Subcutaneous preadipocyte (primary cell): ENCODE data around the gene LIX1L. TPM values are rescaled to one million over a fixed set of nuclear protein-coding genes. Genes with fewer than 3 reads are reported as not detected.

Source experiments
- total RNA-seq: library from RNA; depleted of rRNA; stranded (reverse); fragments of >200 nt; gene quantifications from 2 replicates; pipeline ENCODE4 v1.2.3, GENCODE V29; 2012

LIX1L gene
- total RNA-seq = 29.4 and 36.6 TPM in 2 replicates

DNA sequence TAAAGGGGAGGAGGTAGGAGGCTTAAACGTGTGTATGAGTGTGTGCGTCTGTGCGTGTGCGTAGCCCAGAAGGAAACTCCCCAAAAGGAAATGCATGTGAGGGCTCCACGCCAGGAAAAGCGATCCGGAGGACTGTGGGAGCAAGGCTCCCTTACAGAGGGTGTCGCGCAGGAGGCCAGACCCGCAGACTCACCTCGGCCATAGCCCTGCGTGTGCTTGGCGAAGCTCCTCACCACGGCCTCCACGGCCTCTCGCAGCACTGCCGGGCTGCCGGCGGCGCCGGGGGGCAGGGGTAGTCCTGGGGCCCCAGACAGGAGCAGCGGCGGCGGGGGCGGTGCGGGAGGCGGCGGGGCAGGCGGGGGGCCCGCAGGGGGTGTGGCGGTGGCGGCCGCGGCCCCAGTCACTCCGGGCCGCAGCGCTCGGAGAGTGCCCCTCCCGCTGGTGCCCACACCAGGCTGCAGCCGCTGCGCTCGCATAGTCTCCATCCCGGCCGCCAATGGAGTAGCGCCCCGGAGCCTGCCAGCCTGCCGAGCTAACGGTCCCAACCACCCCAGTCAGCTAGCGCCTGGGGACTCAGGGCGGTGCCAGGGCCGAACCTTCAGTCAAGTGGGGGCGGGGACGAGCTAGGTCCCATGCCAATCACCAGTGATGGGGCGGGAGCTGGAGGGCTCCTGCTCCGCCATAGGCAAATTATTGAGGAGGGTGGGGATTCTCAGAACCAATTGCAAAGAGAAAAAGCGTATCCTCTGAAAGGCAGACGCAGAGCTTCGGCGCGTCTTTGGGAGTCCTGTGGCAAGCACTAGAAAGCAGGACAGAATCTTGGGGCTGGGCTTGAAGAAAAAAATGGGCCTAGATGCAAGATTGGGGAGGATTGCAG is at the start of gene LIX1L:
Gene LIX1L (minus strand): TSS at position 575 of the 877 bp plus-strand sequence. CDS start 90 bp downstream, at position 485.

DNA sequence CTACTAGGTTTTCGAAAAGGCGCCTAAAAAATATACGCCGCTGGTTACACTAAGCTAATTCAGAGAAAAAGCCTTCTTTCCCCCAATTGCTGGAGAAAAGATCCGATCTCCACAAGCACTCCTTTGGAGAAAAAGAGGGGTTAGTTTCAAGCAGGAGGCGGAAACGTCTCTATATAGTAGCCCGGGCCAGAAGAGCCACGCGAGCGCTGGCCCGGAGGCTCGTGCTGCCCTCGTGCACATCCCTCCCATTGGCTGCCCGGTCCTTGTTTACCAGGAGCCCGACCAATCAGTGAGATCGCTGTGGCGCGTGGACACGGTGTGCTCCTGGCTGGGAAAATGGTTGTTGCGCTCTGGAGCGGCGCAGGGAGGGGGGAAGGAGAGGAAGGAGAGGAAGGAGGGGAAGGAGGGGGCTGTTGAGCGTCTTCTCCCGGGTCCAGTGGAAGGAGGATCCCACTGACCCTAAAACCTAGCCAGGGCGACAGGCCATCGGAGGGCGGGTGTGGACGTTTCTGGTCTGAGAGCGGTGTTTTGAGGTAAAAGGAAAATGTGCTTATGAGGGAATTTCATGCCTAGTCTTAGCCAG is 38.7 kb upstream of the LIX1L start, which contains the start of gene TXNIP:
Gene TXNIP (minus strand): TSS at position 147 of the 583 bp plus-strand sequence. CDS start 313 bp downstream, outside the sequence.

DNA sequence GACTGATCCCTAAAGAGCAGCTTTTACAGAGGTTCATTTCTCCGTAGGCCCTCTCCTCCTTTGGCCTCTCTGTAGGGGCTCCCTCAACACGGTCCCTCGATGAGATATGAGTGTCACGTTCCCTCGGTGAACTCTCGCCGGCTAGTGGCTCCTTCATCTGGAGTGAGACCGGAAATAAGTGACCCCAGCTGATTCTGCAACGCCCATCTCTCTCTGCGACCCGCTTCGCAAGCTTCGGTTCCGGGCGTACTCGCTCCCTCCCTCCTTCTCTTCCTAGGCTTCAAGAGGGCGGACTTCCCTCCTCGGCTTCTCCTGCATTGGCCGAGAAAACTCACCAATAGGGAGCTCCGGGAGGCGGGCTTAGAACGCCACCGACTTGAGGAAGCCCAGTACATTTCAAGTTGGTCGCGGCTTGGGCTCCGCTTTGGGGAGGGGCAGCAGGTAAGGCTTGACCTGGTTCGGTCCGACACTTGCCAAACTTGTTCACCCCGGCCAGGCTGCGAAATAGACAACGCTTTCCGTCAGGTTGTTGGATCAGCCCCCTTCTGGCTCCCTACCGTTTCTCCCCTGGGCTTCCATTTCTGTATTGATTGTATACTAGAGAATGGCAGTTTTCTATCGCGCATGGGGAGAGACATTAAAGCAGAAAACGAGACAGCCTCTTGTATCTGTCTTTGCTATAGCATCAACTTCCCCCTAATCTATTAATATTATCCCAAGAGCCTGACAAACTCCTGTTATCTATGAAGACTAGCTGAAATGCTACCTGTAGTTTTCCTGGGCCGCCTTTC is 6.7 kb upstream of the LIX1L start, which contains the start of the genes ANKRD34A and POLR3GL:
Gene ANKRD34A (minus strand): TSS at position 248 of the 791 bp plus-strand sequence. CDS start 2,816 bp downstream, outside the sequence.
Gene POLR3GL (plus strand): TSS at position 363 of the 791 bp plus-strand sequence. CDS start 10,176 bp downstream, outside the sequence.

DNA sequence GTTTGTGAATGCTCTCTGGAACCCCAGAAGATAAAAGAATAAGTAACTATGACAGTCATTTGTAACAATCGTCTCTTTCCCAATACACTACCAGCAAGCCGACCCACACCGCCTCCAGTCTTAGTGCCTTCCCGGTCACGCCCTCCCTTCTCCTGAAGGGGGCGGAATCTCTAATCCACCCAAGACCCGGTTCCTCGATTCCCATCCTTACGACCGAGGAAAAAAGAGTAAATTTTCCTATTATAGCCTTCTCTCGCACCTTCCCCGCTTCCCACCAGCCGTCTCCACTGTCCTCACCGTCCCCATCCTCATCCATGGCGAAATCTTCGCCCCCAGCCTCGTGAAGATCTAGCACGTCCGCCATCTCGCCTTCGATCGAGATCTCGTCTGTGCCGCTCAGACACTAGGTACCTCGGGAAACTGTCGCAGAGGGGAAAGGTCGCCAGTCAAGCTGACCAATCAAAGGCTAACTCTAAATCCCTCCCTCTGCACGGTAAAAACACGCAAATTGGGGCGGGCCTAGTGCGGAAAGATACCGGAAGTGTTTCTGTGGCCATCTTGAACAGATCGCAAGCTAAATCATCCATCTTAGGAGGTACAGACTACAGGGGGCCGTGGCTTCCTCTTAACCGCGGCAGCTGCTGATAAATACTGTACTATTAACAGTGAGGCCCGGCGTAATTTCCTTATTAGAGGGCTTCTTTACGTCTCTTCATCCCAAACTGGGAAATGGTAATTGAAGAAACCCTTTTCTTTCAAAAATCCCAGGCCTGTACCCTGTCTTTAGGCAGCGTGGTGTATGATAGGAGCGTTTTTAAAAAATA is 30.5 kb downstream of the LIX1L start, which contains the start of gene RBM8A:
Gene RBM8A (minus strand): TSS at position 422 of the 824 bp plus-strand sequence. CDS start 58 bp downstream, at position 364.

DNA sequence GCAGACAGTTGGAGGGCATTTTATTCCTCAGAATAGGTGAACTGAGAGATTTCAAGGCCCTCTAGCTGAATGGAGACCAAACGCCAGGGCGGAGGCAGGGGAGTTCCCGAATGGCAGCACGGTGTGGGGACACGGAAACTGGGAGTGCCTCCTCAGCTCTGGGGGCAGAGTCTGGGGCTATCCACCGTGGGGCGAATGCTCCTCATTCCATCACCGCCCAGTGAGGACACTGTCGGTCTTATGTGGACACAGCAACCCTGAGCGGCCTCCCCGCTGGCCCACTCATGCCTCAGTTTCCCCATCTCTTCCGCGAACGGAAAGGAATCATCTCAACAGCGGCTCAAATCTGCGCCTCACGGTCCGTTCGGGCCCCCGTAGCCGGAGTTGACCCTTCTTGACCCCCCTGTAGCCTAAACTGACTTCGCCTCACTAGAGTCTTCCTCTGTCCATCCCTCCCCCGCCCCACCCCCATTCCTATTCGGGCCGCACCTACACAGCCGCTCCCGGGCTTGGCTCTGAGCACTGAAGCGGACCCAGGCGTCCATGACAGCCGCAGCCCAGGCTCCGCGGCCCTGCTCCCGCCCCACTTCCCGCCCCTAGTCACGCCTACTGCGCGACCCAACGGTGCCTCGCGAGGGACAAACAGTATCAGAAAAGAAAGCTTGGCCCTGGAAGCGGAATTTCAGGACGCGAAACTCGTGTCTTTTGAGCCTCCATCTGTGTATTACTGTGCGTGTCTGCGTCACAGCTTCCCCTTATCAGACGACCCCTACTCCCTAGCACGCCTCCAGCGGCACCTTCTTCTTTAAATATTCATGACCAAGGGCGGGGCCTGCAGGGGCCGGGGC is 39.4 kb downstream of the LIX1L start, which contains the start of gene PEX11B:
Gene PEX11B (minus strand): TSS at position 574 of the 848 bp plus-strand sequence. CDS start 29 bp downstream, at position 545.

DNA sequence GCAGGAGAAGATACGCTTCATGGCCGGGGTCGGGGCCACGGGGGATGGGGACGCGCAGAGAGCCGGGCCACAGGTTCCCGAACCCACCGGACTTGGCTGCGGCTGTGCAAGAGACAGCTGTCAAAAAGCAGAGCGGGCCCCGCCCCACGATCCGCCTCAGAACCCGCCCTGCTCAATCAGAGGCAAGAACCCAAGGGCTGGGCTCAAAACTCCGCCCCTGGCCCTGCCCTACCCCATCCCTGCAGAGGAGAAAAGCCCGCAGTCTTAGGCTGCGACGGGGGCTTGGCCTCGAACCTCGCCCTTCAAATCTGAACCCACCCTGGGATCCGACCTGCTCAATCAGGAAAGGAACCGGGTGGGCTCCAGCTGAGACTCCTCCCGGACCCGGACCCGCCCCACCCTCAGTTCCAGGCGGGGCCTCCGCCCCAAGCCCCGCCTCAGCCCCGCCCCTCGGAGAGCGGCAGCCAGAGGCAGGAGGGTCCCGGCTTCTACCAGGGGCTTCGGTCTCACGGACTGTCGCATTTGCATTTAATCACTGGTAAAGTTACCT is 72.0 kb downstream of the LIX1L start, which contains the start of gene ANKRD35:
Gene ANKRD35 (minus strand): TSS at position 129 of the 550 bp plus-strand sequence. CDS start 108 bp downstream, at position 21.

Other genes starting within 250 kb of the LIX1L start
- not detected in 2 replicates for gene CD160, start 238.5 kb downstream of the LIX1L start, total RNA-seq
- gene RNF115, start 133.9 kb downstream of the LIX1L start, total RNA-seq = 13.6 and 19.7 TPM in 2 replicates
- 47.9 and 51.8 TPM in 2 replicates for gene POLR3C, start 133.8 kb downstream of the LIX1L start, total RNA-seq
- gene NUDT17, start 112.4 kb downstream of the LIX1L start, total RNA-seq = 1.1 and 1.2 TPM in 2 replicates
- 19.8 and 21.3 TPM in 2 replicates for gene PIAS3, start 98.9 kb downstream of the LIX1L start, total RNA-seq
- gene ANKRD35, start 72.2 kb downstream of the LIX1L start, total RNA-seq = 2.9 and 5.3 TPM in 2 replicates
- 34.9 and 96.2 TPM in 2 replicates for gene ITGA10, start 48.0 kb downstream of the LIX1L start, total RNA-seq
- 18.4 and 24.3 TPM in 2 replicates for gene PEX11B, start 39.3 kb downstream of the LIX1L start, total RNA-seq
- gene RBM8A, start 30.5 kb downstream of the LIX1L start, total RNA-seq = 59.4 and 71.3 TPM in 2 replicates
- gene ANKRD34A, start 6.6 kb upstream of the LIX1L start, total RNA-seq = 1.1 and 2.0 TPM in 2 replicates
- gene POLR3GL, start 6.7 kb upstream of the LIX1L start, total RNA-seq = 10.0 and 12.1 TPM in 2 replicates
- 78.2 and 237 TPM in 2 replicates for gene TXNIP, start 38.6 kb upstream of the LIX1L start, total RNA-seq
- gene HJV, start 63.7 kb upstream of the LIX1L start, total RNA-seq = not detected in 2 replicates
- 1.5 and 4.3 TPM in 2 replicates for gene NBPF10, start 186.8 kb upstream of the LIX1L start, total RNA-seq